Gastrocnemius medialis (tissue), 4 donors: Measurements from ENCODE around the gene TCF4.

ENCODE experiments used
- POLR2A ChIP-seq, 2 donors: fragments of 450-650 bp; IDR thresholded peaks; one replicate each; pipeline ENCODE4 v1.6.1; 2017; ENCODE audit warnings: antibody characterized with exemption in 2 of 2, mild to moderate bottlenecking in 2 of 2, moderate library complexity in 2 of 2
- TF ChIP-seq, protein P1 (sequence below), 5 experiments: fragments of 450-650 bp in 3 of 5; fragments of 200-600 bp in 2 of 5; sonication (generic) in 2 of 5; IDR thresholded peaks in 4 of 5; conservative IDR thresholded peaks in 1 of 5; 1 replicate in 4 of 5; 2 replicates in 1 of 5; pipeline ENCODE4 v1.5.1; 2016 to 2019; ENCODE audit warnings: antibody characterized with exemption in 5 of 5, mild to moderate bottlenecking in 3 of 5, moderate library complexity in 3 of 5

DNA sequence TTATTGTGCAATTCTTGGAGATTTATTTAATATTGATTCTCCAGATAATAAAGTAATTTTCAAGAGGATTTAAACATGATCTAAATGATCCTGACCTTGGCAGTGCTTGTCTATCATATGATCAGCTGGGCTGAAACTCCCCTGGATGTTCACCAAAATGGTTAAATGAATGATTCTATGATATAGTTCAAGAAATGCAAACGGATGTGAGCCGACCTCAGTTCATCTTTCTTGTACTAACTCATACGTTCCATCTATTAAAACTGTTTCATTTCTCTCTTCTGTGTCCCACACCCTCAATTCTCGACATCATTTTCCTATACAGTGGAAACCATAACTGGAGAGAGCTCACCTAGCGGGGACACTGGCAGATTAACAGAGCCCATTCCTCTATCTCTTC, 347.0 kb downstream of the TCF4 start:
- TF ChIP-seq, protein P1, sequence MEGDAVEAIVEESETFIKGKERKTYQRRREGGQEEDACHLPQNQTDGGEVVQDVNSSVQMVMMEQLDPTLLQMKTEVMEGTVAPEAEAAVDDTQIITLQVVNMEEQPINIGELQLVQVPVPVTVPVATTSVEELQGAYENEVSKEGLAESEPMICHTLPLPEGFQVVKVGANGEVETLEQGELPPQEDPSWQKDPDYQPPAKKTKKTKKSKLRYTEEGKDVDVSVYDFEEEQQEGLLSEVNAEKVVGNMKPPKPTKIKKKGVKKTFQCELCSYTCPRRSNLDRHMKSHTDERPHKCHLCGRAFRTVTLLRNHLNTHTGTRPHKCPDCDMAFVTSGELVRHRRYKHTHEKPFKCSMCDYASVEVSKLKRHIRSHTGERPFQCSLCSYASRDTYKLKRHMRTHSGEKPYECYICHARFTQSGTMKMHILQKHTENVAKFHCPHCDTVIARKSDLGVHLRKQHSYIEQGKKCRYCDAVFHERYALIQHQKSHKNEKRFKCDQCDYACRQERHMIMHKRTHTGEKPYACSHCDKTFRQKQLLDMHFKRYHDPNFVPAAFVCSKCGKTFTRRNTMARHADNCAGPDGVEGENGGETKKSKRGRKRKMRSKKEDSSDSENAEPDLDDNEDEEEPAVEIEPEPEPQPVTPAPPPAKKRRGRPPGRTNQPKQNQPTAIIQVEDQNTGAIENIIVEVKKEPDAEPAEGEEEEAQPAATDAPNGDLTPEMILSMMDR (IDR thresholded peaks at IDR 0.05 in 4 of 5, conservative IDR thresholded peaks at IDR 0.05 in 1 of 5): no peak
- TF ChIP-seq POLR2A (IDR thresholded peaks at IDR 0.05): no peak
